NB4 (cell line): ENCODE results near the gene EIF4G3.

Experiments used
- MYC ChIP-seq: IDR thresholded peaks from 2 replicates; pipeline ENCODE4 v1.6.1; 2011; ENCODE audit warnings: low read depth, low read length
- POLR2A ChIP-seq: IDR thresholded peaks from 2 replicates; pipeline ENCODE4 v1.6.1; 2011; ENCODE audit warnings: mild to moderate bottlenecking; ENCODE audit not compliant: insufficient read length; ENCODE audit errors: extremely low read depth
- TF ChIP-seq, protein P1 (sequence below): IDR thresholded peaks from one replicate; pipeline ENCODE4 v1.5.1; 2012; ENCODE audit warnings: low read depth, low read length

DNA sequence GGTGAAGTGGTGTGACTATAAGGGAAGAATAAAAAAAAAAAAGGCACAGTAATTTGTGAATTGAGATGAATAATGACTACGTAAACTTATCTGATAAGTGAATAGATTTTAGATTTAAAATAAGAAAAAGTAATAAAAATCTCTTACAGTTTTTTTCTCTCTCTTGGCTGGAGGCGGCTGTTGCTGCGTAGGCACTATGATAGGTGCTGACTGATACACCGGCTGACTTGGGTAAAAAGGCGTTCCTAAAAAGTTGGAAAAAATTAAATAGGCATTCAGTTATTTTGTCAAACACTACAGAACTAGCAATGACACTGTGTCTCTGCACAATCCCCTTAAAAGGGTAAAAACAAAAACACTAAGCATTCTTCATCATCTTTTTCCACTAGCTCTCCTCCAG, 203.8 kb downstream of the EIF4G3 start:
- TF ChIP-seq, protein P1, sequence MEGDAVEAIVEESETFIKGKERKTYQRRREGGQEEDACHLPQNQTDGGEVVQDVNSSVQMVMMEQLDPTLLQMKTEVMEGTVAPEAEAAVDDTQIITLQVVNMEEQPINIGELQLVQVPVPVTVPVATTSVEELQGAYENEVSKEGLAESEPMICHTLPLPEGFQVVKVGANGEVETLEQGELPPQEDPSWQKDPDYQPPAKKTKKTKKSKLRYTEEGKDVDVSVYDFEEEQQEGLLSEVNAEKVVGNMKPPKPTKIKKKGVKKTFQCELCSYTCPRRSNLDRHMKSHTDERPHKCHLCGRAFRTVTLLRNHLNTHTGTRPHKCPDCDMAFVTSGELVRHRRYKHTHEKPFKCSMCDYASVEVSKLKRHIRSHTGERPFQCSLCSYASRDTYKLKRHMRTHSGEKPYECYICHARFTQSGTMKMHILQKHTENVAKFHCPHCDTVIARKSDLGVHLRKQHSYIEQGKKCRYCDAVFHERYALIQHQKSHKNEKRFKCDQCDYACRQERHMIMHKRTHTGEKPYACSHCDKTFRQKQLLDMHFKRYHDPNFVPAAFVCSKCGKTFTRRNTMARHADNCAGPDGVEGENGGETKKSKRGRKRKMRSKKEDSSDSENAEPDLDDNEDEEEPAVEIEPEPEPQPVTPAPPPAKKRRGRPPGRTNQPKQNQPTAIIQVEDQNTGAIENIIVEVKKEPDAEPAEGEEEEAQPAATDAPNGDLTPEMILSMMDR: no peak
- no peak for TF ChIP-seq POLR2A
- TF ChIP-seq MYC: no peak
